B cell (primary cell): Measurements from ENCODE around the gene IQCM. TPM values are rescaled to one million over a fixed set of nuclear protein-coding genes. Genes with fewer than 3 reads are reported as not detected.

Experiments
- ATAC-seq: fragments of 200-7000 bp; cut with Tn5 transposase; one replicate; pipeline ENCODE4 v1.10.0; 2021; ENCODE audit warnings: low read depth, mild to moderate bottlenecking, moderate number of reproducible peaks, moderate library complexity
- CTCF ChIA-PET: fragments of 350-600 bp; sonication (Branson Sonifier 250); formaldehyde crosslinking; loops from one replicate; lab custom pipeline; 2021; ENCODE audit warnings: antibody characterized with exemption, inconsistent platforms; lab: Charles Lee
- POLR2A ChIA-PET: fragments of 350-600 bp; sonication (Branson Sonifier 250); formaldehyde crosslinking; loops from one replicate; lab custom pipeline; 2021; ENCODE audit warnings: antibody characterized with exemption; lab: Charles Lee
- DNase-seq: peaks from one replicate; pipeline ENCODE4 v3.0.0; 2013
- H2AFZ ChIP-seq: 2 replicates; pipeline ENCODE4 v1.6.1; 2012; ENCODE audit warnings: mild to moderate bottlenecking, low read depth, low read length; ENCODE audit not compliant: insufficient read depth, poor library complexity, severe bottlenecking
- H3K27ac ChIP-seq, 2 donors: 1 replicate in 1 of 2; 2 replicates in 1 of 2; pipeline ENCODE4 v1.5.1; 2012 to 2013; ENCODE audit warnings: low read length in 2 of 2, mild to moderate bottlenecking in 2 of 2, moderate library complexity in 1 of 2
- H3K27me3 ChIP-seq, 4 experiments: fragments of 200-600 bp in 1 of 4; sonication (generic) in 1 of 4; replicated peaks in 1 of 4; 1 replicate in 2 of 4; 2 replicates in 2 of 4; pipeline versions ENCODE4 v1.6.1 to v1.7.0; 2013 to 2016; ENCODE audit warnings: low read length in 3 of 4, mild to moderate bottlenecking in 2 of 4, mixed read lengths in 1 of 4, moderate library complexity in 1 of 4; ENCODE audit not compliant: insufficient read depth in 4 of 4, control insufficient read depth in 3 of 4; ENCODE audit errors: control extremely low read depth in 1 of 4
- H3K36me3 ChIP-seq, 2 experiments: replicated peaks in 1 of 2; 1 replicate in 1 of 2; 2 replicates in 1 of 2; pipeline versions ENCODE4 v1.6.1 to v1.7.1; 2013; ENCODE audit warnings: low read length in 1 of 2; ENCODE audit not compliant: insufficient read depth in 2 of 2, control insufficient read depth in 1 of 2; ENCODE audit errors: control extremely low read depth in 1 of 2, extremely low read depth in 1 of 2
- H3K4me1 ChIP-seq, 2 donors: fragments of 200-600 bp in 1 of 2; sonication (generic) in 1 of 2; 1 replicate in 1 of 2; 2 replicates in 1 of 2; pipeline versions ENCODE4 v1.5.1 to v1.6.1; 2013 to 2017; ENCODE audit warnings: low read length in 2 of 2; ENCODE audit not compliant: control insufficient read depth in 2 of 2, insufficient read depth in 2 of 2
- H3K4me2 ChIP-seq: replicated peaks from 2 replicates; pipeline ENCODE3; 2012; ENCODE audit warnings: mild to moderate bottlenecking, low read depth, low read length; ENCODE audit not compliant: poor library complexity, severe bottlenecking
- H3K4me3 ChIP-seq, 5 experiments: fragments of 200-600 bp in 1 of 5; sonication (generic) in 1 of 5; 1 replicate in 3 of 5; 2 replicates in 2 of 5; pipeline versions ENCODE4 v1.5.1 to v1.7.0; 2011 to 2016; ENCODE audit warnings: low read length in 4 of 5, mild to moderate bottlenecking in 4 of 5, low read depth in 2 of 5, control low read depth in 1 of 5, moderate library complexity in 1 of 5; ENCODE audit not compliant: insufficient read depth in 1 of 5; ENCODE audit errors: control extremely low read depth in 1 of 5, extremely low read depth in 1 of 5
- H3K79me2 ChIP-seq: fragments of 200-600 bp; sonication (generic); one replicate; pipeline ENCODE4 v1.6.0; 2016; ENCODE audit warnings: low read length; ENCODE audit not compliant: control insufficient read depth, insufficient read depth
- H3K9ac ChIP-seq: fragments of 200-600 bp; sonication (generic); 2 replicates; pipeline ENCODE4 v1.6.1; 2017; ENCODE audit warnings: mild to moderate bottlenecking, low read length, moderate library complexity
- H3K9me3 ChIP-seq, 3 donors: one replicate each; pipeline versions ENCODE4 v1.6.1 to v1.7.1; 2013; ENCODE audit warnings: low read length in 2 of 3; ENCODE audit not compliant: control insufficient read depth in 2 of 3, insufficient read depth in 1 of 3; ENCODE audit errors: control extremely low read depth in 1 of 3
- H4K20me1 ChIP-seq: 2 replicates; pipeline ENCODE4 v1.6.0; 2012; ENCODE audit warnings: mild to moderate bottlenecking, low read length; ENCODE audit not compliant: insufficient read depth, control insufficient read depth, poor library complexity, severe bottlenecking
- H3K27ac Mint-ChIP-seq: one replicate; pipeline ENCODE4 v1.8.0; 2021; ENCODE audit warnings: mixed read lengths
- H3K27me3 Mint-ChIP-seq: one replicate; pipeline ENCODE4 v1.8.0; 2021; ENCODE audit warnings: mixed read lengths
- H3K4me1 Mint-ChIP-seq: one replicate; pipeline ENCODE4 v1.8.0; 2021; ENCODE audit warnings: mixed read lengths
- H3K4me3 Mint-ChIP-seq: one replicate; pipeline ENCODE4 v1.8.0; 2021; ENCODE audit warnings: mixed read lengths
- H3K9me3 Mint-ChIP-seq: one replicate; pipeline ENCODE4 v1.8.0; 2022; ENCODE audit warnings: mixed read lengths; ENCODE audit not compliant: insufficient read depth
- EZH2 ChIP-seq: IDR thresholded peaks from 2 replicates; pipeline ENCODE4 v1.6.1; 2012; ENCODE audit warnings: borderline replicate concordance, low read depth, mild to moderate bottlenecking, moderate library complexity, low read length; ENCODE audit not compliant: insufficient read depth, poor library complexity, severe bottlenecking
- WGBS: methylation state at CpG from one replicate; pipeline ENCODE4 v1.1.5; 2013; ENCODE audit warnings: missing lambda C conversion rate; ENCODE audit not compliant: insufficient coverage; 5-methylcytosine and 5-hydroxymethylcytosine counted together
- intact Hi-C: fragments of 100-400 bp; cut with micrococcal nuclease; formaldehyde crosslinking; loops from one replicate; pipeline ENCODE4 v1.10.0; 2022
- polyA plus RNA-seq: library from polyadenylated mRNA; depleted of rRNA; stranded (reverse); fragments of >200 nt; gene quantifications from 2 replicates; pipeline ENCODE4 v1.2.3, GENCODE V29; 2012
- total RNA-seq, 2 donors: library from RNA; stranded (reverse); fragments of 120-200 nt in 1 of 2; gene quantifications; 1 replicate in 1 of 2; 2 replicates in 1 of 2; pipeline versions ENCODE4 v1.2.3 to v1.2.4, GENCODE V29; 2013 to 2022
- TF ChIP-seq, protein P1 (sequence below): fragments of 200-600 bp; IDR thresholded peaks from one replicate; pipeline ENCODE4 v1.8.0; 2022; ENCODE audit warnings: antibody characterized with exemption, mild to moderate bottlenecking

Gene IQCM
- total and polyA plus RNA-seq, 2 donors (not counting 1 experiment from before 2014, with no cell fraction given), result not detected

DNA sequence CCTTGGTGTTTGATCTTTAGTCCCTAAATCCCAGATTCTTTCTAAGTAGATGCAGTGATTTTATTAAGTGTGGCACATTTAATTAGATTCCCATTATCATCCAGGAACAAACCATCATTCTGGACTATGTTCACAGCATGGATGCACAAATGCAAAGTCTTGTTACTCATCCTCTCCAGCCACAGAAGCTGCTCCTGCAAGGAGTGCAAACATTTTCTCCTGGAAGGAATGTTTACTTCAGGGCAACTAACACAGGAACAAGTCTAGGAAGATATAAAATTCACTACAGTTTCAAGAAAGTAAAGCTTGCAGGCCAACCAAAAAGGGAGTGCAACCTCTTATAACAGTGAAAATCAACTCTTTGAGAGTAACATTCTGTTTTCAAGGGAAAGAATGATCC, 106.0 kb downstream of the IQCM start:
- Mint-ChIP-seq H3K27ac (no peak overlapping the region), H3K27me3 (no peaks in the 10 kb centered on the region), H3K4me3 (no peak overlapping the region), H3K9me3 (no peaks in the 10 kb centered on the region), H3K4me1 (no peaks in the 10 kb centered on the region)
- Histone ChIP-seq H3K27ac (no peak overlapping the region), H3K9me3 (no peaks in the 10 kb centered on the region), H3K4me3 (no peak overlapping the region), H3K27me3 (no peaks in the 10 kb centered on the region), H3K4me1 (no peaks in the 10 kb centered on the region), H3K79me2 (no peaks in the 10 kb centered on the region), H2AFZ (no peak overlapping the region), H3K36me3 (no peaks in the 10 kb centered on the region), H4K20me1 (no peaks in the 10 kb centered on the region), H3K4me2 (no peak overlapping the region), H3K9ac (no peak overlapping the region)
- ChIA-PET CTCF (no interaction called here), POLR2A (no interaction called here)
- DNase-seq, result no peak
- TF ChIP-seq, protein P1, sequence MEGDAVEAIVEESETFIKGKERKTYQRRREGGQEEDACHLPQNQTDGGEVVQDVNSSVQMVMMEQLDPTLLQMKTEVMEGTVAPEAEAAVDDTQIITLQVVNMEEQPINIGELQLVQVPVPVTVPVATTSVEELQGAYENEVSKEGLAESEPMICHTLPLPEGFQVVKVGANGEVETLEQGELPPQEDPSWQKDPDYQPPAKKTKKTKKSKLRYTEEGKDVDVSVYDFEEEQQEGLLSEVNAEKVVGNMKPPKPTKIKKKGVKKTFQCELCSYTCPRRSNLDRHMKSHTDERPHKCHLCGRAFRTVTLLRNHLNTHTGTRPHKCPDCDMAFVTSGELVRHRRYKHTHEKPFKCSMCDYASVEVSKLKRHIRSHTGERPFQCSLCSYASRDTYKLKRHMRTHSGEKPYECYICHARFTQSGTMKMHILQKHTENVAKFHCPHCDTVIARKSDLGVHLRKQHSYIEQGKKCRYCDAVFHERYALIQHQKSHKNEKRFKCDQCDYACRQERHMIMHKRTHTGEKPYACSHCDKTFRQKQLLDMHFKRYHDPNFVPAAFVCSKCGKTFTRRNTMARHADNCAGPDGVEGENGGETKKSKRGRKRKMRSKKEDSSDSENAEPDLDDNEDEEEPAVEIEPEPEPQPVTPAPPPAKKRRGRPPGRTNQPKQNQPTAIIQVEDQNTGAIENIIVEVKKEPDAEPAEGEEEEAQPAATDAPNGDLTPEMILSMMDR, result no peak
- TF ChIP-seq EZH2, result no peak
- no peak for ATAC-seq
- intact Hi-C loops, result no loop called here

DNA sequence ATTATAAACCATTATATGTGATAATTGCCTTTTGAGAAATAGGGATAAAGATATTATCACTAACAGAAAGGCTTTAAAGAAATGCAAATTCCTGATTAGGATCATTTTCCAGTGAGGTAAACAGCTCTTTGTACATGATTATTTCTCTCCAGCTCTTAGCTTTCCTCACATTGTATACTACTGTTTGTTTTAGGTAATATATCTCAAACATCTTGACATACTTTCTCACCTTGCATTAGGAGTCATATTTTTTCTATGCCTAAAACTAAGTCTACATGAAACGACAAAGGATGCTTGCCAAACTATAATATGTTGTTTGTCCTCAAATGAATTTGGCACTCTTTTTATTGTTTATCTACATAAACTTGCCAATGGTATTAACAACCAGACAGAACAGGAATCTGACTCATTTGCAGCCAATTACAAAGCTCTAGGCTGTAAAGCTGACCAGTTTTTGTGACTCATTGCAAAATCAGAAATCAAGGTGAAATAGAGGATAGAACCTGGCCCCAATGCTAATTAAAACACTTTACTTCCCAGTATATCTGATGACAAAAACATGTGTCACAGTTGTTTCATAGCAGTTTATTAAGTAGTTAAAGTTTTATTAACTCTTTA, 107.0 kb downstream of the IQCM start:
- intact Hi-C loops, result no loop called here
- H3K9ac ChIP-seq, result no peak overlapping the region
- H3K27me3 ChIP-seq, result no peaks in the 10 kb centered on the region
- H2AFZ ChIP-seq, result no peak overlapping the region
- POLR2A ChIA-PET, result no interaction called here
- H3K4me3 ChIP-seq, result no peak overlapping the region
- no peak overlapping the region for H3K4me2 ChIP-seq
- H3K27ac ChIP-seq, result no peak overlapping the region
- Mint-ChIP-seq H3K27ac (no peak overlapping the region), H3K9me3 (no peaks in the 10 kb centered on the region), H3K27me3 (no peaks in the 10 kb centered on the region), H3K4me1 (no peaks in the 10 kb centered on the region), H3K4me3 (no peak overlapping the region)
- CTCF ChIA-PET, result no interaction called here
- TF ChIP-seq, protein P1, result no peak
- TF ChIP-seq EZH2, result no peak
- H3K9me3 ChIP-seq, result no peaks in the 10 kb centered on the region
- H3K4me1 ChIP-seq, result no peaks in the 10 kb centered on the region
- no peaks in the 10 kb centered on the region for H3K79me2 ChIP-seq
- DNase-seq (no peak), ATAC-seq (no peak)
- no peaks in the 10 kb centered on the region for H4K20me1 ChIP-seq
- no CpG with 5 or more reads among the region's 1 CpG for WGBS
- no peaks in the 10 kb centered on the region for H3K36me3 ChIP-seq
